NCI-H226 (cell line): ENCODE data around the gene EFCAB7.

Experiments
- DNase-seq: peaks from one replicate; pipeline ENCODE4 v3.0.0-alpha.2; 2015

EFCAB7 gene

GRCh38 chr1:63522891-63523728 is at the start of gene EFCAB7, which contains the start of gene ITGB3BP:
EFCAB7 (plus strand) TSS chr1:63523525; CDS start chr1:63525573, 2,048 bp downstream.
ITGB3BP (minus strand) TSS chr1:63523225; CDS start chr1:63523133, 92 bp downstream.
- DNase-seq, result peak; percentile 97

GRCh38 chr1:63475761-63476160 is 47.6 kb upstream of the EFCAB7 start:
- no peak for DNase-seq

GRCh38 chr1:63480057-63480456 is 43.3 kb upstream of the EFCAB7 start:
- no peak for DNase-seq

- DNase-seq, result no peak
Measured at GRCh38 chr1:63486629-63487028, 36.7 kb upstream of the EFCAB7 start.

- DNase-seq, result no peak
Measured at GRCh38 chr1:63487336-63488065, 35.8 kb upstream of the EFCAB7 start.

GRCh38 chr1:63497577-63497976 is 25.7 kb upstream of the EFCAB7 start:
- no peak for DNase-seq

GRCh38 chr1:63498106-63498505 is 25.2 kb upstream of the EFCAB7 start:
- no peak for DNase-seq

GRCh38 chr1:63501256-63501655 is 22.1 kb upstream of the EFCAB7 start:
- DNase-seq, result no peak

- DNase-seq, result no peak
Measured at GRCh38 chr1:63506782-63507181, 16.5 kb upstream of the EFCAB7 start.

GRCh38 chr1:63509718-63510117 is 13.6 kb upstream of the EFCAB7 start:
- DNase-seq, result no peak

GRCh38 chr1:63512584-63512983 is 10.7 kb upstream of the EFCAB7 start:
- no peak for DNase-seq

GRCh38 chr1:63516629-63517028 is 6.7 kb upstream of the EFCAB7 start:
- no peak for DNase-seq

GRCh38 chr1:63523738-63524137 is 413 bp downstream of the EFCAB7 start:
- no peak for DNase-seq

- no peak for DNase-seq
Measured at GRCh38 chr1:63524201-63524600, 876 bp downstream of the EFCAB7 start.

GRCh38 chr1:63532727-63533126 is 9.4 kb downstream of the EFCAB7 start:
- DNase-seq, result no peak

- DNase-seq, result no peak
Measured at GRCh38 chr1:63533931-63534330, 10.6 kb downstream of the EFCAB7 start.

GRCh38 chr1:63534406-63534805 is 11.1 kb downstream of the EFCAB7 start:
- DNase-seq, result no peak

- no peak for DNase-seq
Measured at GRCh38 chr1:63537006-63537405, 13.7 kb downstream of the EFCAB7 start.

GRCh38 chr1:63537940-63538339 is 14.6 kb downstream of the EFCAB7 start:
- no peak for DNase-seq

- peak; percentile 37 for DNase-seq
Measured at GRCh38 chr1:63545780-63546179, 22.5 kb downstream of the EFCAB7 start.

- DNase-seq, result no peak
Measured at GRCh38 chr1:63547621-63548294, 24.4 kb downstream of the EFCAB7 start.

GRCh38 chr1:63548303-63548702 is 25.0 kb downstream of the EFCAB7 start:
- DNase-seq, result no peak

- no peak for DNase-seq
Measured at GRCh38 chr1:63548877-63549276, 25.6 kb downstream of the EFCAB7 start.

GRCh38 chr1:63555480-63555879 is 32.2 kb downstream of the EFCAB7 start:
- DNase-seq, result no peak
